ENCODE measurements around the gene DAP.

- TF ChIP-seq POLR2AphosphoS5 (IDR thresholded peaks at IDR 0.05), result no peak
- TF ChIP-seq CTCF (IDR thresholded peaks at IDR 0.05), result no peak
These were observed 50.4 kb downstream of the DAP start for GRCh38 chr5:10710513-10711128.

Measured in esophagus muscularis mucosa (tissue), 3 donors.